GM12892 (cell line): ENCODE results near the gene KCNA2.

Source experiments
- DNase-seq: peaks from one replicate; pipeline ENCODE4 v3.0.0; 2011; ENCODE audit not compliant: insufficient read length
- FAIRE-seq: peaks from 2 replicates; lab custom pipeline; 2011; peaks lifted over from hg19 to GRCh38; lab: Jason Lieb, UNC
- POLR2A ChIP-seq: IDR thresholded peaks from 2 replicates; pipeline ENCODE4 v1.6.1; 2011; ENCODE audit warnings: low read depth, low read length, control low read depth
- POLR2AphosphoS5 ChIP-seq: IDR thresholded peaks from 2 replicates; pipeline ENCODE4 v1.6.1; 2011; ENCODE audit warnings: low read depth, low read length, control low read depth
- TAF1 ChIP-seq: IDR thresholded peaks from 2 replicates; pipeline ENCODE4 v1.6.1; 2011; ENCODE audit warnings: low read depth, mild to moderate bottlenecking, control low read depth, low read length, borderline replicate concordance

Gene KCNA2

GRCh38 chr1:110627764-110628163, 21.6 kb upstream of the KCNA2 start:
- DNase-seq (no peak), FAIRE-seq (no peak)
- TF ChIP-seq POLR2A (no peak), POLR2AphosphoS5 (no peak), TAF1 (no peak)

GRCh38 chr1:110626889-110627288, 20.7 kb upstream of the KCNA2 start:
- DNase-seq (no peak), FAIRE-seq (peak; percentile 56)
- no peak for TF ChIP-seq POLR2A
- TF ChIP-seq POLR2AphosphoS5 = no peak
- no peak for TF ChIP-seq TAF1

DNA sequence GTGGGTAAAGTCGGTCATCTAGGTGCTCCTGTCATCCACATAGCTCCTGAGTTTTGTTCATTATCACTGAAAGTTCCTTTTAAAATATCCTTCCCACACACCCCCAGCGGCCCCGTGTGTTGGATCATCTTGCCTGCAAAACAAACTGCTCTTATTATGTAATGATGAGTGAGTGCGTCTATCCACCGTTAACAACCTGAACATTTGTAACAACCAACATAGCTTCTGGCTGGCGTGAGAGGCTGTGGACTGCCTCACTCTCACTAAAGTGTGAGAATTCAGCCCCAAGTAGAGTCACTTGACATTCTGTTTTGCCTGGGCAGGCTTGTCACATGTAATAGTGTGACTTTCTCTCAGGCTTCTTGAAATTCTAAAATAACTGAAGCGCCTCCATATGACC, 14.5 kb upstream of the KCNA2 start:
- DNase-seq (no peak), FAIRE-seq (peak; percentile 24)
- TF ChIP-seq POLR2A = no peak
- no peak for TF ChIP-seq TAF1
- TF ChIP-seq POLR2AphosphoS5 = no peak

- FAIRE-seq = peak; percentile 70
- no peak for DNase-seq
- TF ChIP-seq POLR2A (no peak), POLR2AphosphoS5 (no peak)
Measured at GRCh38 chr1:110620250-110620615, 14.1 kb upstream of the KCNA2 start.

DNA sequence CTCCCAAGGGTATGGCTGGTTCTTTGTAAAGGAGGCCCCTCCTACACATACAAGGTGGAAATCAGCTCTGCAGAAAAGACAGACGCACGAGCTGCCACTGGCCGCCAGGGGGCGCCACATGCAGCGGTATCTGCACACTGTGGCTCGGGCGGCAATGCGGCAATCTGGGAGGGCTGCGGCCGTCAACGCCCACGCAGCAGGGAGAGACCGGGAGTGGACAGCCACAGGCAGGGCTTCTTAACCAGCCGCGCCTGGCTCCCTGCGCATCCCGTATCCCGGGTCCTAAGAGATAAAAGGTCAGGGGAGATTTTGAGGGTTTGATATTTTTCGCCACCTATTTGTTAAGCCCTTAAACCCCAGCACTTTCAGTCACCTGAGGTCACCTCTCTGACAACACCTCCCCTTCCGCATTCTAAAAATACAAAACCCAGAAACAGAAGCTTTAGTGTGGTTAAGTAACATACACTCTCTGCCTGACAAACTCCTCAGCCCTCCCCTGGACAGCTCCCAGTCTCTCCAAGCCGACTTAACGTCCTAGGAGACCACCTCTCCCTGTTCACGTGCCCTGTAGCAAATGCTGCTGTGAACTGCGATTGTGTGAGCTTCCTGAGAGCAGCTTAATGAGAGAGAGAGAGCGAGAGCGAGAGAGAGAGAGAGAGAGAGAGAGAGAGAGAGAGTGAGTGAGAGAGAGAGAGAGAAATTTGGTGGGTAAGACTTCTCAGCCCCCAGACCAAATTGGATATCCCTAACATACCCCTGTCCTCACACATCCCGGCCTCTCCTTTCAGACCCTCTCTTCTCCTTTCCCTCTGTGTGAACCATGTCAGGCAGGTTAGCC, 13.5 kb upstream of the KCNA2 start:
- DNase-seq (peak; percentile 71), FAIRE-seq (peak; percentile 95)
- TF ChIP-seq TAF1 (0 out of 2 replicates have a peak, but pooled peaks have one; percentile 14), POLR2A (no peak)

DNA sequence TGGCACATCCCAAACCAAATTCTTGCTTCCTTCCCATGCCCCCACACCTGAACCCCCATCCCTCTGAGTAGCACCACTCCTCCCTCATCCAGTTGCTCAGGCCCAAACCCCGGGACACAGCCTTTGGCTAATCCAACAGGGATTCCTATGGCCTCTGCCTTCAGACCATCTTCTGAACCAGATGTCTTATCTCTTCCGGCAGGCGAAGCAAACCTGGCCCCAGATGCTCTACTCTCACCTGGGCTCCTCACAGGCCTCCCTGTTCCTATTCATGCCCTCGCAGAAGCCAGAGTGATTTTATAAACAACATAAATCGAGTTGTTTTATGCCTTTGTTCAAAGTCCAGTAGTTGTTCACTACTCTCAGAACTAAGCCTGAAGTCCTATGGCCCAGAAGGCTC, 12.5 kb upstream of the KCNA2 start:
- FAIRE-seq = peak; percentile 40
- DNase-seq = no peak
- TF ChIP-seq POLR2AphosphoS5 = no peak
- no peak for TF ChIP-seq POLR2A
- TF ChIP-seq TAF1 = no peak

DNA sequence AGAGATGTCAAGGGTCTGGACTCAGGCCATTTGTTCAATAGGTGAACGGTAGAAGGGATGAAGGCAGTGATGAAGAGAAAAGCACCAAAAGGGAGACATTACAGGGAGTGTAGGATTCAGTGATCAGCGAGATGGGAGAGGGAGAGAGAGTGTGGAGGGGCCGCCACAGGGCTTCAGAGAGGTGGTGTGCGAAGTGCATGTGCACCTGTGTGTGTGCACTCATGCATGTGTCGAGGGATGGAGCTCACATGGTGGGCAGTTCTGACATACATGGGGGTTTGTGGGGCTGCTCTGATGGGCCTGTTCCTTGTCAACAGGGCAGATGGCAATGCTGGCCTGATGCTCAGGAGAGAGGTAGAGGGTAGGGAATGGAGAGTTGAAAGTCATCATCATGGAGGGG, 11.4 kb upstream of the KCNA2 start:
- FAIRE-seq (no peak), DNase-seq (no peak)
- TF ChIP-seq POLR2AphosphoS5 (no peak), POLR2A (no peak), TAF1 (no peak)

DNA sequence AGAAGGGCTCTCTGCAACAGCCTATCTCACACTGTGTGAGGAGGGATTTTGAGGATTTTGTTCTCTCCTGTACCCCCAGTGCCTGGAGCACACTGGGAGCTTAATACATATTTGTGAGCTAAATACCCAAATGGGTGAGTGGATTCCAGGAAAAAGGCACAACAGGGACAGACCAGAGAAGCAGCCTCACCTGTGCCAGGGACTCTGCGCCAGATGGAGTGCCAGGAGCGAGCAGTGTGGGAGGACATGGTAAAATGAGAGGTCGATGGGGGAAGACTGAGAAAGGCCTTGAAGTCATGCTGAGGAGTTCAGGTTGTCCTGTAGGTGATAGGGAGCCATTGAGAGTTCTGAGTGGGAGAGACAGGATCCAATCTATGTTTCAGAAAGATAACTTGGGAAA, 11.0 kb upstream of the KCNA2 start:
- no peak for FAIRE-seq
- TF ChIP-seq POLR2AphosphoS5 (no peak), POLR2A (no peak), TAF1 (no peak)

DNA sequence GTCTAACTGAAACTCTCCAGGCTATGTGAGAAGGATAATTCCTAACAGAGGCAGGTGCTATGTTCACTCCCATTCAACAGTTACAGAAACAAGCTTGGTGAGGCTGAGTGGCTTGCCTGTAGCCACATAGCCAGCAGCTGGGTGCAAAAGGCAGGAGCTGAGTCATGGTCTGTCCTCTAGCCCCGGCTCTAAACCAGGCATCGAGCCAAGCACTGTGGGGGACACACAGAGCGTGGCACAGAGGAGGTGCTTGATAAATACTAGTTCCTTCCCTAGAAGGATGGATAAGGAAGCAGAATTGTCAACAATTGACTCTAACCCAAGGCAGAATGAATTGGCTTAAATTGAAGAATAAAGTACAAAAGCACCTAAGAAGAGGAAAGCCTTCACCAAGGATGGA, 10.4 kb upstream of the KCNA2 start:
- FAIRE-seq (no peak), DNase-seq (no peak)
- TF ChIP-seq POLR2A (no peak), TAF1 (no peak), POLR2AphosphoS5 (no peak)

More for the DNA sequence above, 11.0 kb upstream of the KCNA2 start:
- DNase-seq = no peak

DNA sequence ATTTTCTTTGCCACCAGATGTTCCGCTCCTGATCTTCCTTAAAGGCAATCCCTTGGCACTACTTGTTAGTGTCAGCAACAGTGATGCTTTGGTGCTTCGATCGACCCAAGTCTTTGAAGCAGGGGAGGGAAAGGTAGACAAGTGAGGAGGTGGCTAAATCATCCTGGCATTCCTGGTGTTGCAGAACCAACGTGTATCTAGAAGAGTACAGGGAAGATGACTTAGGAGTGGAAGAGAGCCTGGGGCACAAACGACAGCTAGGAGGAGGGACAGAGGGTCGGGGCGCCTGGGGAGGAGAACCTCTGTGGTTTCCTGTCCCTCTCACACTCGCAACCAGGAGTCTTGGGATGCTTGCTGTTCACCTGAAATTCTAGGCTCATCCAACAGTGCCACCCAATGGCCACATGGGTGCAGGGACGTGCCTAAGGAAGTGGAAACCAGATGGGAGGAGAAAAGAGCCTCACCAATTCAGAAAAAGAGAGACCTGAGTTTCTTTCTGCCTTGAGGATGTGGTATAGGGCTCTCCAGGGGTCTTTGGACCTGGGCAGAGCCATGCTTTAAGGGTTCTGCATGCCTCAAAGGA, 9.5 kb upstream of the KCNA2 start:
- FAIRE-seq (peak; percentile 90), DNase-seq (no peak)
- no peak for TF ChIP-seq TAF1
- no peak for TF ChIP-seq POLR2A
- no peak for TF ChIP-seq POLR2AphosphoS5

GRCh38 chr1:110612060-110612745, 6.0 kb upstream of the KCNA2 start:
- FAIRE-seq = no peak
- TF ChIP-seq TAF1 (no peak), POLR2A (no peak), POLR2AphosphoS5 (no peak)
- DNase-seq = no peak
